HG02943 (cell line): Measurements from ENCODE around the gene BIN2.
"Not testable (repeated sequence)": the region's sequence is repeated elsewhere in the genome, so short reads cannot be mapped to it uniquely, and the experiment has no call there.

ENCODE experiments used
- ATAC-seq: cut with Tn5 transposase; IDR thresholded peaks from one replicate; pipeline ENCODE4 v1.9.1; 2021; ENCODE audit warnings: mild to moderate bottlenecking, low read depth, moderate library complexity; ENCODE audit not compliant: unreplicated experiment

Gene BIN2

DNA sequence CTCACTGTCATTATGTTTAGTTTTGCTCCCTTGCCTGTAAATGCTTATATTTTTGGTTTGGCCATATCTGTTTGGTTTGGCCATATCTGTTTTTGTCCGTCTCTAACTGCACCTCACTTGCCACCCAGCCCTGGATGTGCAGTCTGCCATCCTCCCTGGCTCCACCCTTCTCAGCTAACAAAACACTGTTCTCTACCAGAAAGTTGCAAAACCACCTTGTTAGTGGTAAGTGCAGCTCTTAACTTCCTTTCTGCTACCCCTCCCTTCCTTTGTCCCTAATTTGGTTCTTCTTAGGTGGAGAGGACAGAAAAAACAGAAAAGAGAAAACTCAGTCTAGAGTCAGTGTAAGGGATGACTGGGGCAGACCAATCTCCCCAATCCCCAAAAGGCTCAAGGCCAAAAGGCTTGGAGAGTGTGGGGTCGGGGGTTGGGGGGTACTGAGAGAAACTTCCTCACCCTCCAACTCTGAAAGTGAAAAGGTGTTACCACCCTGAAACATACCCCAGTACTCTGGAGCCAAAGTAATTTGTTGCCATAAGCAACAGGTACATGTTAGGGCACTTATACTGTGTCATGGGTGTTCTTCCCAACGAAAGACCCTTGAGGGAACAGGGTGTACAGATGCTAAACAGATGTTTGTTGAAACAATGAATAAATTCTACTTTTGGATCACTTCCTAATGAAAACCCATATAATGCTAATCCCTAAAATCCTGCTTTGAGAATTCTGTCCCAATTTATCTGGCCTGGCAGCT is 5.0 kb downstream of the BIN2 start:
- no peak for ATAC-seq

- ATAC-seq, result not testable (repeated sequence)
Observed at GRCh38 chr12:51318057-51318806, 5.7 kb downstream of the BIN2 start.

- no peak for ATAC-seq
Observed at GRCh38 chr12:51311389-51311788, 12.6 kb downstream of the BIN2 start.

DNA sequence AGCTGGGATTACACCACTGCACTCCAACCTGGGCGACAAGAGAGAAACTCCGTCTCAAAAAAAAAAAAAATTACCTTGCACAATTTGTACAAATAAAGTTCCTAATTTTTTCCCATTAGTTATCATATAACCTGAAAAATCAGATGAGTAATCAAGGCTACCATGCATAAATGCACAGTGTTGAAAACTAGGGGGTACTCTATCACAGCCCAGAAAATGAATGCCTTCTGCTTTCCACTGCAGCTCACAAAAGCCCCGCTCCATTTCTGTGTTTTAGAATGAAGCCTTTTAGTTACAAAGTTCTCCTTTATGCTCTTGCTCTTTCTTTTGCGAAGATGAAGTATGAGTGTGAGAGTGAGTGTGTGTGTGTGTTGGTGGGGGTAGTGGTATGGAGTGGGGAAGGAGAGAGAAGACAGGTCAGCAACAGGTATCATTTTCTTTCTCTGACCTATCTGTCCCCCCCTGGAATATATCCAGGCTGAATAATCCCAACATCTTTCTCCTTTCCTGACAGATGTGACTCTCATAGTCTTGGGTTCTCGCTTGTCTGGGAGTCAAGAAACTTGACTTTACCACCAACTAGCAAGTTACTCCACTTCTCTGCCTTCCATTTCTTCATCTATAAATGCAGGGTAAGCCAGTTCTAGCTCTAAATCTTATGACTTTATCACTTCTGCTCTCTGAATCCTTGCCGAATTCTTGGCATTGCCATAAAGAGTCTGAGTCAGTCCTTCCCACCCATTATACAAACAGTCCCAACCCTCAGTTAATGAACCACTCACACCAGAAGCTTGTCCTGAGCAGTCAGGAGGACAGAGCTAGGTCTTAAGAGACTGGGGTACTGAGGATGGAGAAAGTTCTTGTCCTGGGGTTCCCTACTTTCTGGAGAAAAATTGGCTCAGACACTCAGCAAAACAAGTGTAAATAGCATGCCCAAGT is 16.1 kb downstream of the BIN2 start:
- ATAC-seq, result no peak

GRCh38 chr12:51306507-51306906 is 17.5 kb downstream of the BIN2 start:
- ATAC-seq, result no peak

DNA sequence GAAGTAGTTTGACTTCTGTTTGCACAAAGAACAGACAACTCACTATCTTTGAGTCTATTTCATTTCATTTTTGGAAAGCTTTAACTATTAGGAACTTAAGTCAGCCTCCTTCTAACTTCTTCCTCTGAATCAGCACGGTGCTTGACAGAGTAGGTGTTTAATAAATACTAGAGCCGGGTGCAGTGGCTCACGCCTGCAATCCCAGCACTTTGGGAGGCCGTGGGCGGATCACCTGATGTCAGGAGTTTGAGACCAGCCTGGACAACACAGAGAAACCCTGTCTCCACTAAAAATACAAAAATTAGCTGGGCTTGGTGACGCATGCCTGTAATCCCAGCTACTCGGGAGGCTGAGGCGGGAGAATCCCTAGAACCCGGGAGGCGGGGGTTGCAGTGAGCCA is 23.2 kb downstream of the BIN2 start:
- ATAC-seq, result not testable (repeated sequence)

DNA sequence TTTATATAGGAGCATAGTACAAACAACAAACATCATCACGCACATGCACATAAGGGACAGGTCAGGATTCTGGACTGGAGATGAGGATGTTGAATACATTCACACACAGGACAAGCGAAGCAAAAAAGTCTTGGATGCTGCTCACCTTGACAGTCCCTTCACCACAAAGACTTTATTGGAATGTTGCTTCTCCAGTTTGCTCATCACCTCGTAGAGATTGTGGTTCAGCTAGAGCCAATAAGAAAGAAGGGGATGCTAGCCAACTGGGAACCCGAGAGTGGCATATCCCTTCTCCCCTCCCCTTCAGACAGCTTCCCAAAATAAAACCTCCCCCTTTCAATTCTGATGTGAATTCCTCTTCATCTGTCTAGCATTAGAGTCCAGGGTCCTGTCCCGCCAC is 28.3 kb downstream of the BIN2 start:
- no peak for ATAC-seq

DNA sequence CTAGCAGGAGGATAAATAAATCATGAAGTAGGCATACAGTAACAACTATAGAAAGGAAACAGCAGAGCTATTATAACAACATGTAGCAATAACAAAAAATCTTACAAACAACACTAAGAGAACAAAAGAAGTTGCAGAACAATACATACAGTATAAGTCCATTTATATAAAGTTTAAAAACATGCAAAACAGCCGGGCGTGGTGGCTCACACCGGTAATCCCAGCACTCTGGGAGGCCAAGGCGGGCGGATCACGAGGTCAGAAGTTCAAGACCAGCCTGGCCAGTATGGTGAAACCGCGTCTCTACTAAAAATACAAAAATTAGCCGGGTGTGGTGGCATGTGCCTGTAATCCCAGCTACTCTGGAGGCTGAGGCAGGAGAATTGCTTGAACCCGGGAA is 29.9 kb downstream of the BIN2 start:
- ATAC-seq, result not testable (repeated sequence)

- ATAC-seq, result no peak
Observed at GRCh38 chr12:51293696-51294095, 30.3 kb downstream of the BIN2 start.

DNA sequence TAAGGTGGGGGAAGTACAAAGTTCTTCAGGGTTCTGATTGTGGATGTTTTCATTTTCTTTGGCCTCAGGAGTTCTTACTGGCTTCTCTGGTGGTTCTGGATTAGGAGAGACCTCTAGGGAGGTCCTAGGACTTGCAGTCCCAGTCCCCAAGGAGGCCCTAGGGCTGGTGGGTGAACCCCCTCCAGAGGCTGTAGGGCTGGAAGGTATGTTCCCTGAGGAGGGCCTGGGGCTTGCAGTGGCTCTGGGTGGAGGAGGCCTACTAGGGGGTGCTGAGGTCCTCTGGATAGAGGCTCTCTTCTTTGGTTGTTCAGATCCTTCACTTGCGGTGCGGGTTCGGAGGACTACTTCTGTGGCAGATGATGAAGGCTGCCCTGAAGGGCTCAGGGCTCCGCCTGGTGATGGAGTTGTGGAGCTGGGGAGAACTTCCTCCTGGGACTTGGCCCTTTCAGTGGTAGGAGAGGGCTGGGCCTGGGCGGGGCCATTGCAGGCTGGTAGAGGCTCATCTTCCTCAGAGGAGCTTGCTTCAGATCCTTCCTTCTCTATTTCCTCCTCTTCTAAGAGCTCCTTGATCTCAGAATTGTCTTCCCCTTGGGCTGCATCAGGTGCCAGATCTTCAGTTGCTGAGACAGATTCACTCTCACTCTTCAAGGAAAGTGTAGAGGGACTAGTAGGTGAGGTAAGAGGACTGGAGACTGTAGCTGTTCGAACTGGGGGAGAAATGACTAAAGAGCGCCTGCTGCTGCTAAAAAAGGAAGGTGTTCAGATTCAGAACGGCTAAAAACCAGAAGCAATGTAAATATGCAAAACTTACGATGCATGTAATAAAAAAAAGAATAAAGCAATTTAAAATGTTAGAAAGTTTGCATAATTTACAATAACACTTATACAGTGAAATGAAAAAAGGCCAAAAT is 32.1 kb downstream of the BIN2 start:
- not testable (repeated sequence) for ATAC-seq

DNA sequence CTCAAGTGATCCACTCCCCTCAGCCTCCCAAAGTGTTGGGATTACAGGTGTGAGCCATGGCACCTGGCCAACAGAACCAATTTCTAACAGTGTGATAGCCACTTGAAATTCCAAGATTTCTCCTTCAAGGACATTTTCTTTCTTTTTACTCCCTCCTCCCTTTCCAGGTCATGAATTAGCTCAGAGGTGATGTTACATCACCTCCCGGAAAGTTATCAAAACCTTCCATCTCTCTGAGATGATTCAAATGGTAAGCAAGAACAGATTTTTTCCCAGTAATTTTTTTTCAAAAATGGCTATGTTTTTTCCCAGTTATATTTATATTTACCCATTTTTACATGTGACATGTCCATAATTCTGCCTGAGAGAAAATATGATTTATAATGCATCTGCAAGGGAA is 38.1 kb downstream of the BIN2 start:
- ATAC-seq, result no peak

GRCh38 chr12:51281202-51281924 is 42.6 kb downstream of the BIN2 start:
- no peak for ATAC-seq

- ATAC-seq, result no peak
Observed at GRCh38 chr12:51275088-51275487, 48.9 kb downstream of the BIN2 start.

DNA sequence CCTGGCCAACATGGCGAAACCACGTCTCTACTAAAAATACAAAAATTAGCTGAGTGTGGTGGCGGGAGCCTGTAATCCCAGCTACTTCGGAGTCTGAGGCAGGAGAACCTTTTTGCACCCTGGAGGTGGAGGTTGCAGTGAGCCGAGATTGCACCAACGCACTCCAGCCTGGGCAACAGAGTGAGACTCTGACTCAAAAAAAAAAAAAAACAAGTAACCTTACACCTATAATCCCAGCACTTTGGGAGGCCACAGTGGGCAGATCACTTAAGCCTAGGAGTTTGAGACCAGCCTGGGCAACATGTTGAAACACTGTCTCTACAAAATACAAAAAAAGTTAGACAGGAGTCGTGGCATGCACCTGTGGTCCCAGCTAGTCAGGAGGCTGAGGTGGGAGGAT is 51.2 kb downstream of the BIN2 start:
- ATAC-seq, result not testable (repeated sequence)

- no peak for ATAC-seq
Observed at GRCh38 chr12:51270951-51271518, 52.9 kb downstream of the BIN2 start.

DNA sequence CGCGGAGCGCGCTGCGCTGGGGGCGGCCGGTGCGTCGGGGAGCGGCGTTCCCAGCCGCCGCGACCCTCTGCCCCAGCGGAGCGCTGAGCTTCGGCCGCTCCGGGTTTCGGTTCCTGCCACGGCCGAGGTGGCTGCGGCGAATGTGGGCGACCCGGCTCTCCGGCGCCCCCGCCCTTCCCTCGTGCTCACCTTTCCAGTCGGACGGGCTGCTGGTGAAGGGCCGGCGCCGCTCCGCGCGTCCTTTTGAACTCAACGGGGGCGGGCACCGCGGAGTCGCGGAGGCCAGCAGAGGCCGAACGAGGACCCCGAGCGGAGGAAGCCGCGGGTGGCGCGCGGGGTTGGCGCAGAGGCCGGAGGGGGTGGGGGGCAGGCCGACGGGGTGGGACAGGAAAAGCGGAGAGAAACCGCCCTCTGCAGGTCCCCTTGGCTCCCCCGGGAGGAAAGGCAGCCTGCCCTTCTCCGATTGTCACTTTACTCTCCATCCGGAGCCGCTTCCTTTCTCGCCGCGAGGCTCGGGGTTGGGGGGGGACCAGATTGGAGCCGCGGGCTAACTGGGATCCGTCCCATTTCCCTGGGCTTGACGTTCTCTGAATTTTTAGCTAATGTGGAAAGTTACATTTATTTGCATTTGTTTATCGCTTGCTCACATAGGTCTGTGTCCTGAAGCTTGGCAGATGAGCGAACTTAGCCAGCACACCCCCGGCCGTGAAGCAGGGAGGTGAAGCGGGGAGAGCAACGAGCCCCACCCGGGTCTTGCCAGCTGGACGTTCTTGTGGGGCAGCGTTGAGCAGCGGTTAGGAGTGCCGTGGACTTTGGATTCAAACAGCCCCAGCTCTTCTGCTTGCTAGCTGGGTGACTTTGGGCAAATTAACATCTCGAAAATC is 53.7 kb downstream of the BIN2 start, which contains the start of gene SMAGP:
Gene SMAGP, minus strand, starts transcription at position 349 of the 884 bp plus-strand sequence. CDS start 1,137 bp downstream, outside the sequence.
- peak; percentile 56 for ATAC-seq

- ATAC-seq, result peak; percentile 37
Observed at GRCh38 chr12:51269174-51270066, 54.6 kb downstream of the BIN2 start.
